ENCODE measurements around the gene FSCN2. TPM values are rescaled to one million over a fixed set of nuclear protein-coding genes. Genes with fewer than 3 reads are reported as not detected.
A peak's percentile ranks its signal among the peaks of the same experiment; 100 is the strongest.

The FSCN2 gene
- total RNA-seq, 2 donors from 2014 or later, result 0.43 to 0.93 TPM

- Mint-ChIP-seq H3K9me3 (no peaks in the 10 kb centered on the region), H3K4me1 (no peaks in the 10 kb centered on the region), H3K27me3 (no peaks in the 10 kb centered on the region)
Measured at GRCh38 chr17:81514739-81515529, 13.2 kb upstream of the FSCN2 start.

GRCh38 chr17:81515530-81516041, 12.6 kb upstream of the FSCN2 start:
- H3K27me3 Mint-ChIP-seq, result no peaks in the 10 kb centered on the region
- no peak for ATAC-seq (replicated peaks)
- H3K4me3 Mint-ChIP-seq, result peak overlapping the region; percentile 86
- peaks cover 26% of the 10 kb centered on the region for H3K36me3 Mint-ChIP-seq (ENCODE audit: low read depth)
- no peaks in the 10 kb centered on the region for H3K9me3 Mint-ChIP-seq
- H3K27ac Mint-ChIP-seq, result peak overlapping the region; percentile 75
- peaks cover 2% of the 10 kb centered on the region for H3K4me1 Mint-ChIP-seq

More at GRCh38 chr17:81514739-81515529, 13.2 kb upstream of the FSCN2 start:
- ATAC-seq (replicated peaks), result peak; percentile 44
- H3K36me3 Mint-ChIP-seq (ENCODE audit: low read depth), result peaks cover 32% of the 10 kb centered on the region
- H3K27ac Mint-ChIP-seq, result peak overlapping the region; percentile 75
- peak overlapping the region; percentile 88 for H3K4me3 Mint-ChIP-seq

GRCh38 chr17:81516439-81516838, 11.7 kb upstream of the FSCN2 start:
- ATAC-seq (replicated peaks), result no peak
- no peaks in the 10 kb centered on the region for H3K9me3 Mint-ChIP-seq
- H3K4me3 Mint-ChIP-seq, result peak overlapping the region; percentile 86
- H3K27me3 Mint-ChIP-seq, result no peaks in the 10 kb centered on the region
- H3K4me1 Mint-ChIP-seq, result peaks cover 4% of the 10 kb centered on the region
- H3K36me3 Mint-ChIP-seq (ENCODE audit: low read depth), result peaks cover 17% of the 10 kb centered on the region
- H3K27ac Mint-ChIP-seq, result peak overlapping the region; percentile 41

GRCh38 chr17:81517009-81517338, 11.2 kb upstream of the FSCN2 start:
- Mint-ChIP-seq H3K4me1 (peaks cover 4% of the 10 kb centered on the region), H3K4me3 (peak overlapping the region; percentile 86), H3K36me3 (ENCODE audit: low read depth) (peaks cover 12% of the 10 kb centered on the region), H3K27ac (peak overlapping the region; percentile 41), H3K9me3 (no peaks in the 10 kb centered on the region), H3K27me3 (no peaks in the 10 kb centered on the region)
- no peak for ATAC-seq (replicated peaks)

GRCh38 chr17:81517339-81518112, 10.7 kb upstream of the FSCN2 start:
- Mint-ChIP-seq H3K27ac (peak overlapping the region; percentile 23), H3K27me3 (no peaks in the 10 kb centered on the region), H3K4me3 (peak overlapping the region; percentile 40), H3K4me1 (peaks cover 4% of the 10 kb centered on the region), H3K36me3 (ENCODE audit: low read depth) (peaks cover 7% of the 10 kb centered on the region), H3K9me3 (no peaks in the 10 kb centered on the region)
- no peak for ATAC-seq (replicated peaks)

- Mint-ChIP-seq H3K27me3 (no peaks in the 10 kb centered on the region), H3K4me3 (peak overlapping the region; percentile 40), H3K36me3 (ENCODE audit: low read depth) (peaks cover 5% of the 10 kb centered on the region), H3K4me1 (peaks cover 4% of the 10 kb centered on the region), H3K9me3 (no peaks in the 10 kb centered on the region), H3K27ac (peak overlapping the region; percentile 23)
- ATAC-seq (replicated peaks), result no peak
Measured at GRCh38 chr17:81518113-81518784, 9.9 kb upstream of the FSCN2 start.

GRCh38 chr17:81518785-81519283, 9.3 kb upstream of the FSCN2 start:
- ATAC-seq (replicated peaks), result peak; percentile 25
- H3K27ac Mint-ChIP-seq, result no peak overlapping the region
- H3K36me3 Mint-ChIP-seq (ENCODE audit: low read depth), result no peaks in the 10 kb centered on the region
- peaks cover 4% of the 10 kb centered on the region for H3K4me1 Mint-ChIP-seq
- H3K9me3 Mint-ChIP-seq, result no peaks in the 10 kb centered on the region
- H3K27me3 Mint-ChIP-seq, result no peaks in the 10 kb centered on the region
- no peak overlapping the region for H3K4me3 Mint-ChIP-seq

- ATAC-seq (replicated peaks), result peak; percentile 67
- H3K36me3 Mint-ChIP-seq (ENCODE audit: low read depth), result no peaks in the 10 kb centered on the region
- peaks cover 4% of the 10 kb centered on the region for H3K4me1 Mint-ChIP-seq
- no peaks in the 10 kb centered on the region for H3K9me3 Mint-ChIP-seq
- H3K27me3 Mint-ChIP-seq, result no peaks in the 10 kb centered on the region
- no peak overlapping the region for H3K27ac Mint-ChIP-seq
- H3K4me3 Mint-ChIP-seq, result peak overlapping the region; percentile 33
Measured at GRCh38 chr17:81519284-81520020, 8.7 kb upstream of the FSCN2 start.

- H3K4me3 Mint-ChIP-seq, result peak overlapping the region; percentile 33
- H3K36me3 Mint-ChIP-seq (ENCODE audit: low read depth), result no peaks in the 10 kb centered on the region
- H3K27ac Mint-ChIP-seq, result no peak overlapping the region
- H3K4me1 Mint-ChIP-seq, result peaks cover 4% of the 10 kb centered on the region
- ATAC-seq (replicated peaks), result no peak
- no peaks in the 10 kb centered on the region for H3K27me3 Mint-ChIP-seq
- no peaks in the 10 kb centered on the region for H3K9me3 Mint-ChIP-seq
Measured at GRCh38 chr17:81520021-81520901, 7.9 kb upstream of the FSCN2 start.

- Mint-ChIP-seq H3K27ac (no peak overlapping the region), H3K4me1 (peaks cover 4% of the 10 kb centered on the region), H3K27me3 (no peaks in the 10 kb centered on the region), H3K36me3 (ENCODE audit: low read depth) (no peaks in the 10 kb centered on the region), H3K9me3 (no peaks in the 10 kb centered on the region), H3K4me3 (no peak overlapping the region)
- no peak for ATAC-seq (replicated peaks)
Measured at GRCh38 chr17:81522491-81523401, 5.4 kb upstream of the FSCN2 start.

GRCh38 chr17:81523402-81524038, 4.7 kb upstream of the FSCN2 start:
- no peak for ATAC-seq (replicated peaks)
- H3K36me3 Mint-ChIP-seq (ENCODE audit: low read depth), result no peaks in the 10 kb centered on the region
- no peaks in the 10 kb centered on the region for H3K9me3 Mint-ChIP-seq
- H3K27ac Mint-ChIP-seq, result no peak overlapping the region
- H3K27me3 Mint-ChIP-seq, result no peaks in the 10 kb centered on the region
- no peak overlapping the region for H3K4me3 Mint-ChIP-seq
- H3K4me1 Mint-ChIP-seq, result peaks cover 4% of the 10 kb centered on the region

Data from activated T-helper 17 cell treated with anti-CD3 and anti-CD28 coated beads, Interleukin-2, amount 50 U/mL, for 72 hours (primary cell).